Stomach (tissue), 4 donors: ENCODE data around the gene DGCR6L.
"Not testable (repeated sequence)": the region's sequence is repeated elsewhere in the genome, so short reads cannot be mapped to it uniquely, and the experiment has no call there.

Source experiments
- POLR2A ChIP-seq, 4 donors: fragments of 450-650 bp; IDR thresholded peaks; one replicate each; pipeline ENCODE4 v1.6.1; 2016; ENCODE audit warnings: antibody characterized with exemption in 4 of 4, control low read depth in 2 of 4, mild to moderate bottlenecking in 1 of 4, moderate library complexity in 1 of 4
- TF ChIP-seq, protein P1 (sequence below), 7 experiments: fragments of 450-650 bp in 4 of 7; fragments of 200-600 bp in 3 of 7; sonication (generic) in 3 of 7; IDR thresholded peaks; one replicate each; pipeline ENCODE4 v1.5.1; 2016 to 2019; ENCODE audit warnings: antibody characterized with exemption in 7 of 7, control low read depth in 2 of 7, mild to moderate bottlenecking in 1 of 7

DNA sequence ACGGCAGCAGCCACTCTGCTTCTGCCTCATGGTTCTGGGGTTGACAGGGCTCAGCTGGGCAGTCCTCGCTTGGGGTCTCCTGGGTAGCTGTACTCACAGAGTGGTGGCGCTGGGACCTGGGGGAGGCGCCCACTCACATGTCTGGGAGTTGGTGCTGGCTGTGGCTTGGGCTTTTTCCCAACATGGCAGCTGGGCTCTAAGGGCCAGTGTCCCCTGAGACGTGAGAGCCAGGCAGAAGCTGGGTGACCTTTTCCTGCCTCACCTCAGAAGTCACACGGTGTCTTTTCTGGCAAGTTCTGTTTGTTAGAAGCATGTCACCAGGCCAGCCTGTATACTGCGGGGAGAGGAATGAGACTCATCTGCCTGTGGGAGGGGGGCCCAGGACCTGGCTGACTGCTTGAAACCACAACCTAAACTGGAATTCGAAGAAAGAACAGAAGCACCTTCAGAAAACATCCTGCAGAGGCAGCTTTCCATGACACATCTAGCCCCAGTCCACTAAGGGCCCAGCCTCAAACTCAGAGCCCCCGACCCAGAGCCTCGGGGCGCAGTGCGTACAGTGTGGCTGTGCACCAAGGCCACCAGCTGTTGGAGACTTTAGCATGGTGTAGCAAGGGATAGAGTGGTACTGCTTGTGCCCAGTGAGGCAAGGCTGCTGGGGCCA, 14.5 kb downstream of the DGCR6L start:
- TF ChIP-seq, protein P1, sequence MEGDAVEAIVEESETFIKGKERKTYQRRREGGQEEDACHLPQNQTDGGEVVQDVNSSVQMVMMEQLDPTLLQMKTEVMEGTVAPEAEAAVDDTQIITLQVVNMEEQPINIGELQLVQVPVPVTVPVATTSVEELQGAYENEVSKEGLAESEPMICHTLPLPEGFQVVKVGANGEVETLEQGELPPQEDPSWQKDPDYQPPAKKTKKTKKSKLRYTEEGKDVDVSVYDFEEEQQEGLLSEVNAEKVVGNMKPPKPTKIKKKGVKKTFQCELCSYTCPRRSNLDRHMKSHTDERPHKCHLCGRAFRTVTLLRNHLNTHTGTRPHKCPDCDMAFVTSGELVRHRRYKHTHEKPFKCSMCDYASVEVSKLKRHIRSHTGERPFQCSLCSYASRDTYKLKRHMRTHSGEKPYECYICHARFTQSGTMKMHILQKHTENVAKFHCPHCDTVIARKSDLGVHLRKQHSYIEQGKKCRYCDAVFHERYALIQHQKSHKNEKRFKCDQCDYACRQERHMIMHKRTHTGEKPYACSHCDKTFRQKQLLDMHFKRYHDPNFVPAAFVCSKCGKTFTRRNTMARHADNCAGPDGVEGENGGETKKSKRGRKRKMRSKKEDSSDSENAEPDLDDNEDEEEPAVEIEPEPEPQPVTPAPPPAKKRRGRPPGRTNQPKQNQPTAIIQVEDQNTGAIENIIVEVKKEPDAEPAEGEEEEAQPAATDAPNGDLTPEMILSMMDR (IDR thresholded peaks at IDR 0.05), result not testable (repeated sequence)
- TF ChIP-seq POLR2A (IDR thresholded peaks at IDR 0.05), result not testable (repeated sequence)
